Fibroblast of peridontal ligament (primary cell): Measurements from ENCODE around the gene OR1J1.

Experiments used
- DNase-seq: peaks from one replicate; pipeline ENCODE4 v3.0.0-alpha.2; 2010; ENCODE audit errors: extremely low read depth

Gene OR1J1

GRCh38 chr9:122477826-122478225 lies at the start of gene OR1J1:
TSS of gene OR1J1 (minus strand) at chr9:122477926. CDS start at chr9:122477926, 0 bp downstream.
- no peak for DNase-seq

GRCh38 chr9:122527193-122527592 lies 49.5 kb upstream of the OR1J1 start, which contains the start of gene OR1N1:
TSS of gene OR1N1 (minus strand) at chr9:122527293. CDS start at chr9:122527293, 0 bp downstream.
- DNase-seq = no peak

- no peak for DNase-seq
Measured at GRCh38 chr9:122526602-122527001, 48.9 kb upstream of the OR1J1 start.

- DNase-seq = no peak
Measured at GRCh38 chr9:122519376-122519775, 41.6 kb upstream of the OR1J1 start.

GRCh38 chr9:122518841-122519240 lies 41.1 kb upstream of the OR1J1 start, which contains the start of gene OR1J4:
TSS of gene OR1J4 (plus strand) at chr9:122519141. CDS start at chr9:122519141, 0 bp downstream.
- DNase-seq = no peak

GRCh38 chr9:122518226-122518625 lies 40.5 kb upstream of the OR1J1 start:
- DNase-seq = no peak

GRCh38 chr9:122510502-122510901 lies 32.8 kb upstream of the OR1J1 start, which contains the start of gene OR1J2:
TSS of gene OR1J2 (plus strand) at chr9:122510802. CDS start at chr9:122510802, 0 bp downstream.
- DNase-seq = no peak

GRCh38 chr9:122506964-122507363 lies 29.2 kb upstream of the OR1J1 start:
- no peak for DNase-seq

- peak; percentile 42 for DNase-seq
Measured at GRCh38 chr9:122498883-122499288, 21.2 kb upstream of the OR1J1 start.

- no peak for DNase-seq
Measured at GRCh38 chr9:122479062-122479461, 1.3 kb upstream of the OR1J1 start.

GRCh38 chr9:122477346-122477745 lies 380 bp downstream of the OR1J1 start:
- no peak for DNase-seq

- DNase-seq = peak; percentile 21
Measured at GRCh38 chr9:122475717-122476116, 2.0 kb downstream of the OR1J1 start.

GRCh38 chr9:122474561-122474960 lies 3.2 kb downstream of the OR1J1 start:
- DNase-seq = no peak

GRCh38 chr9:122468735-122469134 lies 9.0 kb downstream of the OR1J1 start:
- peak; percentile 93 for DNase-seq

- no peak for DNase-seq
Measured at GRCh38 chr9:122466456-122466855, 11.3 kb downstream of the OR1J1 start.

GRCh38 chr9:122464633-122465567 lies 12.8 kb downstream of the OR1J1 start:
- peak; percentile 97 for DNase-seq

- no peak for DNase-seq
Measured at GRCh38 chr9:122463828-122464632, 13.7 kb downstream of the OR1J1 start.

GRCh38 chr9:122457787-122458186 lies 19.9 kb downstream of the OR1J1 start:
- no peak for DNase-seq

GRCh38 chr9:122456123-122456522 lies 21.6 kb downstream of the OR1J1 start:
- no peak for DNase-seq

- no peak for DNase-seq
Measured at GRCh38 chr9:122453677-122454135, 24.0 kb downstream of the OR1J1 start.

- no peak for DNase-seq
Measured at GRCh38 chr9:122446819-122447484, 30.8 kb downstream of the OR1J1 start.
